T47D (cell line): ENCODE results near the gene FARP1.

Source experiments
- DNase-seq, 2 experiments: peaks; one replicate each; pipeline versions ENCODE4 v3.0.0 to v3.0.0-alpha.2; 2011 to 2012; ENCODE audit warnings: low read depth in 1 of 2, low spot score in 1 of 2
- JUND ChIP-seq: IDR thresholded peaks from 2 replicates; pipeline ENCODE4 v1.6.1; 2012; ENCODE audit warnings: low read depth
- in situ Hi-C: cut with HindIII; loops from 2 replicates; pipeline ENCODE4 v1.10.0; 2016; ENCODE audit warnings: low sequenced_read_pairs, low pct_unique_long_range_greater_than_20kb

The FARP1 gene

DNA sequence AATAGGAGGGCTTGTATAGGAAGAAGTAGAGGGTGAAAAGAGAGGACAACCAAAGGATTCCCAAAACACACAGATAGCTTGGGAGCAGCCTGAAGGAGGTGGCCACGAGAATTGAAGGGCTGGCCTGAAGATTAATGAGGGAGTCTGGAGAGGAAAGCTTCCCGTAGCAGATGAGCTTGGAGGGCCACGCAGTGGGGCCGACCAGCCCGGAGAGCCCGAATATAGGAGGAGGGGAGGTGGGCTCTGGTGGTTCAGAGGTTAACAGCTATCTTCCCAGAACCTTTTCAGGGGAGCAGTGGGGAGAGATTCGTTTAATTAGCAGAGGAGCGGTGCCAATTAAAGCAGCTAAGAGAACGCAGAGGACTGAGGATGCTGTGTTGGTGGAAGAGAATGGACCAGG is 279.2 kb downstream of the FARP1 start:
- DNase-seq: no peak
- TF ChIP-seq JUND: no peak
- in situ Hi-C loops: no loop called here

DNA sequence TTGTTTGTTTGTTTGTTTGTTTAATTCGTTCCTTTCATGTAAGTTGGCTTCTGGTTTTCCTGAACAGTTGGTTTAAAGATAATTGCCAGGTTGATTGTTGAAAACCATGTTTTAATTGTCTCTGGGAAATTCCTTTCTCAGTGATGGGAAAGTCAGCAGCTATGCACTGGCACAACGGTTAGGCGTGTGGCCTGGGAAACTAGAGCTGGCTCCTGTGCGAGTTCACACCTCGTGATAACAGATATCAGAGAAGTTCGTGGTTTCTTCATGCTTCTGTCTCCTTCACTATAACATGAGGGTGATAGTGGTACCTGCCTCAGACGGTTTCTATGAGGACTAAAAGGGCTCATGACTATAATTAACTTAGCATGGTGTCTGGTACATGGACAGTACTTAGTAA is 280.5 kb downstream of the FARP1 start:
- in situ Hi-C loops: no loop called here
- DNase-seq: no peak
- no peak for TF ChIP-seq JUND

- in situ Hi-C loops: no loop called here
- TF ChIP-seq JUND: no peak
- no peak for DNase-seq
These were observed 284.6 kb downstream of the FARP1 start for GRCh38 chr13:98427331-98427995.

DNA sequence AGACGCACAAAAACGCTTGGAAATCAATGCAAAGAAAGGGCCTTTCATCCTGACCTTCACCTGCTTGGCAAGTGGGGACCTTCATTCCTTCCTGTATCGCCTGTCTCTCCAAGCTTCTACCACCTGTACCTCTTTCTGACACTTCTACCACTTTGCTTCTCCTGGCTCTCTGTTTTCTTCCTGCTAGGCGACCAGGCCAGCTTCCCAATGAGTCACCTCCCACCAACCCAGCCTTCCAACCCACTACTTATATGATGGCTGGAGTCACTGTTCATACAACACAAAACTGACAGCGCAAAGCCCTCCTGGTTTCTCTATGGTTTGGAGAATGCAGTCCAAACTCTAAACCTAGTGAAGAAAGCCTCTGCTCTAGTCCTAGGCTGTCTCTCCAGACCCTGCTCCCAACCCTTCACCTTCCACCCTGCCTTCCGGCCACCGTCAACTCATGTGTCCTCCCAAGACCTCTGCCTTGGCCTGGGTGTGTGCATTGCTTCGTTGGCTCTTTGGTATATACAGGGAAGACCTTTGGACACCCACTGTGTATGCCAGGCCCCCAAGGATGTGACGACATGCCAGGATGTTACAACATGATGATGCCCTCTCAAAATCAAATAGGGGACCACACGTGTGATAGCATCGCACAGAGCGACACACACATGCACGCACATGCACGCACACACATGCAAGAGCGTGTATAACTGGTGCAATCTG is 285.5 kb downstream of the FARP1 start:
- TF ChIP-seq JUND: no peak
- in situ Hi-C loops: no loop called here
- no peak for DNase-seq

DNA sequence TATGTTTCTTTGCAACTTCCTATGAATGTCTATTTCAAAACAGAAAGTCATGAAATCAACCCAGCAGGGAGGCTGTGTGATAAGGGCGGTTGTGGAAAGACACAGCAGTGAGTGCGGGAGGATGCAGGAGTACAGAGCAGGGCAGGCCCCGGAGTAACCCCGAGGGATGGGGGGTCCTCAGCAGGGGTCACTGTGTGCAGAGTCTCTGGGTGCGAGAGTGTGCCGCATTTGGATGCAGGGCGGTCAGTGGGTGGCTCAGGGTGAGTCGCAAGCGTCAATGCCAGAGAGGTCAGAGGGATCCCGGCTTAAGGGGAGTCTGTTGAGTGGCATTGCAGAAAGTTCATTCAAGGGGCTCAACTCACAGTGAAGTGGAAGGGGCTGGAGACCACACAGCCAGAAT is 286.2 kb downstream of the FARP1 start:
- in situ Hi-C loops: no loop called here
- TF ChIP-seq JUND: no peak
- DNase-seq: no peak

GRCh38 chr13:98429531-98429930 is 286.6 kb downstream of the FARP1 start:
- in situ Hi-C loops: no loop called here
- TF ChIP-seq JUND: no peak
- no peak for DNase-seq

DNA sequence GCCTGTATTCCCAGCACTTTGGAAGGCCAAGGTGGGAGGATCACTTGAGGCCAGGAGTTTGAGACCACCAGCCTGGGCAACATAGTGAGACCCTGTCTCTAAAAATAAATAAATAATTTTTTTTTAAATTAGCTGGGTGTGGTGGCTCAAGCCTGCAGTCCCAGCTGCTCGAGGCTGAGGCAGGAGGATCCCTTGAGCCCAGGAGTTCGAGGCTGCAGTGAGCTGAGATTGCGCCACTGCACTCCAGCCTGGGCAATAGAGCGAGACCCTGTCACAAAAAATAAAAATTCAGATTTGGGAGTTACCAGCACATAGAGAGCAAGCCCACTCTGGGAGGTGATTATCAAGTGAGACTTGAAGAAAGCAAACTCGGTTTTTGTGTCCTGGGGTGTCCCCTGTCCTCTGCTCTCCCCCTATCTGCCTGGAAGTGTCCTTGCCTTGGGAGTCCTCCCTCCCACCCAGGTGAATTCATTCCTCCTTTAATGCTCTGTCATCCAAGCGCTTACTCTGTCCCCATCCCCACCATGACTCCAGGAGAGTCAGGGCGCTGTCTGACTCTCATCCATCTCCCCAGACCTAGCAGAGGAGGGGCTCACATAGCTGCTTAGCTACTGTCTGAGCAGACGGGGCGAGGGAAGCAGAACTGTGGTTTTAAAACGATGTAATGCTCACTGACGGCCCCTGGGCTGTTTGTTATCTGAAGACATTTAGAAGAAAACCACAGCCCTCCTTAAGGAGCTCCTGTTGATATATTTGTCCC is 287.3 kb downstream of the FARP1 start:
- no peak for TF ChIP-seq JUND
- no peak for DNase-seq
- in situ Hi-C loops: no loop called here

DNA sequence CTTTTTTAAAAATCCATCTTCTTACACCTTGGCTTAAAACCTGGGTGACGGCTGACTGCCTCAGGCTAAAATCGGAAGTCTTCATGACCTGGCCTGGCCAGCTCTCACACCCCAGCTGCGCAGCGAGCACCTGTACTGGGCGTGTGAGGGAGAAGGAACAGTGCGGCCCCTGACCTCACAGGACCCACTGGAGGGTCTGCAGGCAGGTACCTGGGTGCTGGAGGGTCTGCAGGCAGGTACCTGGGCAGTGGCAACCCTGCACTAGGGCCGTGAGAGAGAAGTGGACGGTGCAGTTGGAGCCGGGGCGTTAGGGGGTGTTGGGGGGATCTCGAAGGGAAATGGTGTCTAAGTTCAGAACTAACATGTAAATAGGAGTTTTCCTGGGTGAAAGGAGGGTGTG is 289.7 kb downstream of the FARP1 start:
- TF ChIP-seq JUND: no peak
- DNase-seq: no peak
- in situ Hi-C loops: no loop called here

- TF ChIP-seq JUND: no peak
- DNase-seq: no peak
- in situ Hi-C loops: no loop called here
These were observed 290.8 kb downstream of the FARP1 start for GRCh38 chr13:98433654-98434053.

DNA sequence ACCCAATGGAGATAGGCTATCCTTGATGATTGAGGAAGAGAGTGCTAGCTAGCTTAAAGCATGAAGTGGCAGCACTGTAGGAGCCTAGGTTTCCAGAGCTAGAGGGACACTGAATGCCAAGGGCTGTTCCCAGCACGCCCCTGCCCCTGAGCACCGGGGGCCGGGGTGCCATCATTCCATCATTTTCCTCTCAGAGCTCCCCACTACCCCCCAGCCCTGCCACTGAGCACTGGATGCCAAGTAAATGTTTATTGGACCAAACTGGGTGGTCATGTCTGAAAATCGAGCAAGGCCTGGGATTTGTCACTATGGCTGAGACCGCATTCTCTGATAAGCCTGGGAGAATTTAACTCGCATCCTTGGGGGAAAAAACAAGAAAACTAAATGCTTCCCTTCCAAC is 291.2 kb downstream of the FARP1 start:
- in situ Hi-C loops: no loop called here

DNA sequence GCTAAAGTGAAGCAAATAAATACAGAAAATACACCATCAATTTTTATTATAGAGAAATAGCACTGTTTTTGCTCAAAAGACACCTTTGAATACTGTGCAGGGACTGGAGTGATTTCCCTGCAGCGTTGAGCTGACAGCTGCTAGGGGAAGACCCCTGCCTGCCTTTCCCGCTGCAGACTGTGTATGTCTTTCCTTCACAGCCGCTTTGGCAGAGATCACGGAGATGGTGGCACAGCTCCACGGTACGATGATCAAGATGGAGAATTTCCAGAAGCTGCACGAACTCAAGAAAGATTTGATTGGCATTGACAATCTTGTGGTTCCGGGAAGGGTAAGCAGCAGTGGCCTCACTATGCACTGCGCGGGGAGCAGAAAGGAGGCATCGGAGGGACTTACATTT is 292.5 kb downstream of the FARP1 start:
- in situ Hi-C loops: no loop called here
- no peak for TF ChIP-seq JUND
- DNase-seq: no peak

More for the DNA sequence above, 291.2 kb downstream of the FARP1 start:
- no peak for TF ChIP-seq JUND
- DNase-seq: no peak

- no peak for TF ChIP-seq JUND
- DNase-seq: no peak
- in situ Hi-C loops: no loop called here
These were observed 293.5 kb downstream of the FARP1 start for GRCh38 chr13:98436233-98436910.
